Fibroblast of the conjunctiva (primary cell): ENCODE measurements around the gene CHKB.
"Not testable (repeated sequence)": the region's sequence is repeated elsewhere in the genome, so short reads cannot be mapped to it uniquely, and the experiment has no call there.

Source experiments
- DNase-seq: peaks from one replicate; pipeline ENCODE4 v3.0.0-alpha.2; 2010; ENCODE audit warnings: low read depth

The CHKB gene

GRCh38 chr22:50547263-50547985 lies 35.2 kb downstream of the CHKB start:
- DNase-seq: no peak

GRCh38 chr22:50546326-50547262 lies 36.1 kb downstream of the CHKB start:
- no peak for DNase-seq

GRCh38 chr22:50545522-50546325 lies 36.9 kb downstream of the CHKB start, which contains the start of gene KLHDC7B:
Gene KLHDC7B (plus strand): TSS chr22:50545899. CDS start chr22:50546244, 345 bp downstream.
- peak; percentile 29 for DNase-seq

GRCh38 chr22:50544746-50545253 lies 37.8 kb downstream of the CHKB start:
- no peak for DNase-seq

GRCh38 chr22:50544078-50544745 lies 38.4 kb downstream of the CHKB start:
- DNase-seq: no peak

- DNase-seq: no peak
Observed at GRCh38 chr22:50542416-50542927, 40.2 kb downstream of the CHKB start.

GRCh38 chr22:50541667-50542026 lies 41.0 kb downstream of the CHKB start:
- DNase-seq: peak; percentile 93

- DNase-seq: no peak
Observed at GRCh38 chr22:50540381-50540780, 42.3 kb downstream of the CHKB start.

- no peak for DNase-seq
Observed at GRCh38 chr22:50537765-50538164, 44.9 kb downstream of the CHKB start.

GRCh38 chr22:50536226-50536625 lies 46.4 kb downstream of the CHKB start:
- DNase-seq: no peak

GRCh38 chr22:50535113-50535512 lies 47.5 kb downstream of the CHKB start:
- no peak for DNase-seq

- not testable (repeated sequence) for DNase-seq
Observed at GRCh38 chr22:50533856-50534711, 48.6 kb downstream of the CHKB start.

- DNase-seq: no peak
Observed at GRCh38 chr22:50532824-50533796, 49.5 kb downstream of the CHKB start.

- no peak for DNase-seq
Observed at GRCh38 chr22:50531962-50532674, 50.5 kb downstream of the CHKB start.

GRCh38 chr22:50531546-50531961 lies 51.1 kb downstream of the CHKB start:
- DNase-seq: no peak

- DNase-seq: peak; percentile 61
Observed at GRCh38 chr22:50530877-50531545, 51.6 kb downstream of the CHKB start.

- DNase-seq: no peak
Observed at GRCh38 chr22:50530580-50530876, 52.1 kb downstream of the CHKB start.
